PC-9 (cell line): Measurements from ENCODE around the gene ATP6V1G2. TPM values are rescaled to one million over a fixed set of nuclear protein-coding genes. Genes with fewer than 3 reads are reported as not detected.

Experiments
- BruUV-seq: library from RNA; stranded (reverse); fragments of 400-500 nt; replicated peaks from 2 replicates; lab custom pipeline; 2021; lab: Mats Ljungman, UMichigan
- CTCF ChIA-PET: fragments of 300-600 bp; sonication (Branson Sonifier 250); formaldehyde crosslinking; loops from one replicate; lab custom pipeline; 2022; ENCODE audit warnings: antibody characterized with exemption; lab: Charles Lee
- POLR2A ChIA-PET: fragments of 300-600 bp; sonication (Branson Sonifier 250); formaldehyde crosslinking; loops from one replicate; lab custom pipeline; 2022; ENCODE audit warnings: antibody characterized with exemption; ENCODE audit not compliant: unreplicated experiment; lab: Charles Lee
- DNase-seq, 2 experiments: peaks; one replicate each; pipeline versions ENCODE4 v3.0.0 to v3.0.0-alpha.2; 2015 to 2022; ENCODE audit warnings: mixed read lengths in 1 of 2
- H2AFZ ChIP-seq: fragments of 200-600 bp; sonication (generic); 2 replicates; pipeline ENCODE4 v1.8.1; 2017; ENCODE audit warnings: antibody characterized with exemption
- H3F3A ChIP-seq: fragments of 200-600 bp; sonication (generic); 2 replicates; pipeline ENCODE4 v1.8.1; 2017; ENCODE audit warnings: antibody characterized with exemption, mild to moderate bottlenecking, low read depth; ENCODE audit not compliant: insufficient read depth
- H3K27ac ChIP-seq: fragments of 200-600 bp; sonication (generic); 2 replicates; pipeline ENCODE4 v1.6.1; 2016; ENCODE audit warnings: mixed run types
- H3K27me3 ChIP-seq: fragments of 200-600 bp; sonication (generic); 2 replicates; pipeline ENCODE4 v1.6.1; 2016; ENCODE audit warnings: low read depth, mixed run types; ENCODE audit not compliant: insufficient read depth
- H3K36me3 ChIP-seq: fragments of 200-600 bp; sonication (generic); 2 replicates; pipeline ENCODE4 v1.6.1; 2016; ENCODE audit warnings: low read depth, mixed run types
- H3K4me1 ChIP-seq: fragments of 200-600 bp; sonication (generic); replicated peaks from 2 replicates; pipeline ENCODE4 v1.6.1; 2016; ENCODE audit warnings: mixed run types; ENCODE audit not compliant: insufficient read depth
- H3K4me2 ChIP-seq: fragments of 200-600 bp; sonication (generic); 2 replicates; pipeline ENCODE4 v1.6.1; 2017; ENCODE audit warnings: mixed run types
- H3K4me3 ChIP-seq: fragments of 200-600 bp; sonication (generic); 2 replicates; pipeline ENCODE4 v1.6.1; 2016; ENCODE audit warnings: mixed run types
- H3K79me2 ChIP-seq: fragments of 200-600 bp; sonication (generic); 2 replicates; pipeline ENCODE4 v1.6.1; 2017; ENCODE audit warnings: low read depth, mixed run types
- H3K9me2 ChIP-seq: fragments of 200-600 bp; sonication (generic); 2 replicates; pipeline ENCODE4 v1.8.1; 2017; ENCODE audit warnings: mild to moderate bottlenecking; ENCODE audit not compliant: insufficient read depth
- H3K9me3 ChIP-seq: fragments of 200-600 bp; sonication (generic); 2 replicates; pipeline ENCODE4 v1.8.1; 2016; ENCODE audit warnings: low read depth; ENCODE audit not compliant: insufficient read depth
- H4K20me1 ChIP-seq: fragments of 200-600 bp; sonication (generic); 2 replicates; pipeline ENCODE4 v1.8.1; 2017; ENCODE audit not compliant: insufficient read depth
- CTCF ChIP-seq: fragments of 200-600 bp; sonication (generic); conservative IDR thresholded peaks from 2 replicates; pipeline ENCODE4 v1.6.1; 2017; ENCODE audit warnings: mixed run types, antibody characterized with exemption, mild to moderate bottlenecking, moderate library complexity
- EZH2 ChIP-seq: fragments of 200-600 bp; sonication (generic); IDR thresholded peaks from 2 replicates; pipeline ENCODE4 v1.8.0; 2017; ENCODE audit warnings: antibody characterized with exemption, low read depth
- intact Hi-C: fragments of 100-400 bp; cut with micrococcal nuclease; formaldehyde crosslinking; loops from one replicate; pipeline ENCODE4 v1.10.0; 2022; ENCODE audit not compliant: unreplicated experiment
- total RNA-seq: library from RNA; stranded (reverse); gene quantifications from 2 replicates; pipeline ENCODE4 v1.2.3, GENCODE V29; 2021

The ATP6V1G2 gene
- total RNA-seq, 1 experiment from 2014 or later, result 1.8 TPM

GRCh38 chr6:31575335-31575901 lies 29.0 kb upstream of the ATP6V1G2 start, which contains the start of gene TNF:
TSS of gene TNF (plus strand) at chr6:31575565. CDS start at chr6:31575742, 177 bp downstream.
- Histone ChIP-seq H3K27ac (no peak within 1 kb of the TSS), H3K4me3 (no peak within 1 kb of the TSS), H3F3A (peaks cover 5% of the 10 kb centered on the region; the same call in 1 of the 2 replicates), H2AFZ (no peak within 1 kb of the TSS), H3K27me3 (0 out of 2 replicates have a peak, but pooled peaks cover 5% of the 10 kb centered on the region), H3K9me3 (no peaks in the 10 kb centered on the region), H3K79me2 (no peaks in the 10 kb centered on the region), H3K36me3 (no peaks in the 10 kb centered on the region), H4K20me1 (no peaks in the 10 kb centered on the region), H3K9me2 (no peaks in the 10 kb centered on the region), H3K4me2 (no peak within 1 kb of the TSS), H3K4me1 (0 out of 2 replicates have a peak, but pooled peaks cover 5% of the 10 kb centered on the region)
- ChIA-PET POLR2A (interaction anchor here (0.6 kb wide), 2 partner anchors 25 to 1388 kb away, joined by 5 to 6 read pairs; no protein-coding TSS in a partner anchor), CTCF (no interaction called here)
- intact Hi-C loops, result no loop called here
- BruUV-seq, result no TSS peak
- DNase-seq, result no peak
- TF ChIP-seq EZH2, result no peak
- TF ChIP-seq CTCF, result no peak

- Histone ChIP-seq H3K4me3 (no peak overlapping the region), H3K9me3 (no peaks in the 10 kb centered on the region), H3K79me2 (no peaks in the 10 kb centered on the region), H3K27me3 (0 out of 2 replicates have a peak, but pooled peaks cover 5% of the 10 kb centered on the region), H3F3A (peaks cover 5% of the 10 kb centered on the region; the same call in 1 of the 2 replicates), H2AFZ (no peak overlapping the region), H3K36me3 (no peaks in the 10 kb centered on the region), H4K20me1 (no peaks in the 10 kb centered on the region), H3K4me2 (no peak overlapping the region), H3K4me1 (0 out of 2 replicates have a peak, but pooled peaks cover 5% of the 10 kb centered on the region), H3K27ac (no peak overlapping the region), H3K9me2 (no peaks in the 10 kb centered on the region)
- BruUV-seq, result no TSS peak
- ChIA-PET CTCF (no interaction called here), POLR2A (interaction anchor here (0.6 kb wide), 3 partner anchors 17 to 1387 kb away, joined by 5 to 6 read pairs (median 6); no protein-coding TSS in a partner anchor)
- intact Hi-C loops, result no loop called here
- DNase-seq, result no peak
- TF ChIP-seq EZH2 (no peak), CTCF (no peak)
These were observed 28.0 kb upstream of the ATP6V1G2 start for GRCh38 chr6:31574106-31575061.
